Measurements from ENCODE around the gene ZBTB25.

ZBTB25 gene

DNA sequence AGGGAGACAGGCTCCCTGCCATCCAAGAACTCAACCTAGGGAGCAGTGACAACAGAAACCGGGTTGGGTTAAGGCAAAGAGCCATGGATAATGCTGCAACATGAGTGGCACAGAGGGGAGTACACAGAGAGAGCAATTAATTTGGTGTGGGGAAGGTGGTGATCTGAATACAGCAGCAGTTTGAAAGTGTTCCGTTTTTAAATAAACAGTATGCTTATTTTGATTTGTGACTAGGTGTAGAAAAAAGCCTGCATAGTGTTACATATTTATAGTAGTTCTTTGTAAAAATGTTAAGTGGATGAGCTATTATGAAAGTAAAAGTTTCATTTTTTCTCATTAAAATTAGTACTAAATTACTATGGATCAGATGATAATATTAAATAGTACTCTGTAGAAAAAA is 29.6 kb downstream of the ZBTB25 start:
- Histone ChIP-seq H3K4me2 (ENCODE audit: low read depth, low read length, poor library complexity, severe bottlenecking) (no peak overlapping the region), H3K4me3 (ENCODE audit: low read length, poor library complexity, severe bottlenecking) (no peak overlapping the region), H3K4me1 (ENCODE audit: insufficient read depth, low read length, poor library complexity, severe bottlenecking) (no peaks in the 10 kb centered on the region), H4K20me1 (ENCODE audit: insufficient read depth, low read length, poor library complexity, severe bottlenecking) (no peaks in the 10 kb centered on the region), H3K9me2 (replicated peaks; ENCODE audit: low read depth, low read length) (no peaks in the 10 kb centered on the region), H2AFZ (ENCODE audit: low read length) (no peak overlapping the region), H3K27me3 (ENCODE audit: insufficient read depth, low read length, poor library complexity, severe bottlenecking) (no peaks in the 10 kb centered on the region), H3K9me3 (ENCODE audit: insufficient read depth, low read depth, low read length) (no peaks in the 10 kb centered on the region), H3K36me3 (ENCODE audit: insufficient read depth, low read length) (no peaks in the 10 kb centered on the region), H3F3A (ENCODE audit: low read depth) (peaks cover 3% of the 10 kb centered on the region; the same call in 1 of the 2 replicates), H3K79me2 (ENCODE audit: insufficient read depth, low read length) (no peaks in the 10 kb centered on the region), H3K9ac (ENCODE audit: low read depth, low read length, poor library complexity, severe bottlenecking) (no peak overlapping the region)
- TF ChIP-seq CTCF (conservative IDR thresholded peaks at IDR 0.05; ENCODE audit: low read length) = no peak
- TF ChIP-seq EZH2phosphoT487 (IDR thresholded peaks at IDR 0.05; ENCODE audit: borderline replicate concordance) = no peak

- Histone ChIP-seq H3K36me3 (ENCODE audit: insufficient read depth, low read length) (no peaks in the 10 kb centered on the region), H3K4me1 (ENCODE audit: insufficient read depth, low read length, poor library complexity, severe bottlenecking) (peaks cover 38% of the 10 kb centered on the region), H3F3A (ENCODE audit: low read depth) (peaks cover 6% of the 10 kb centered on the region; the same call in 1 of the 2 replicates), H3K27me3 (ENCODE audit: insufficient read depth, low read length, poor library complexity, severe bottlenecking) (no peaks in the 10 kb centered on the region), H3K9me2 (replicated peaks; ENCODE audit: low read depth, low read length) (no peaks in the 10 kb centered on the region), H2AFZ (ENCODE audit: low read length) (no peak overlapping the region), H3K79me2 (ENCODE audit: insufficient read depth, low read length) (peaks cover 20% of the 10 kb centered on the region; the same call in 1 of the 2 replicates), H3K9ac (ENCODE audit: low read depth, low read length, poor library complexity, severe bottlenecking) (peak overlapping the region; percentile 12), H4K20me1 (ENCODE audit: insufficient read depth, low read length, poor library complexity, severe bottlenecking) (peaks cover 14% of the 10 kb centered on the region), H3K9me3 (ENCODE audit: insufficient read depth, low read depth, low read length) (no peaks in the 10 kb centered on the region), H3K4me3 (ENCODE audit: low read length, poor library complexity, severe bottlenecking) (no peak overlapping the region), H3K4me2 (ENCODE audit: low read depth, low read length, poor library complexity, severe bottlenecking) (peak overlapping the region; percentile 96)
- TF ChIP-seq CTCF (conservative IDR thresholded peaks at IDR 0.05; ENCODE audit: low read length) (no peak), EZH2phosphoT487 (IDR thresholded peaks at IDR 0.05; ENCODE audit: borderline replicate concordance) (no peak)
Measured at GRCh38 chr14:64468451-64468850, 35.2 kb downstream of the ZBTB25 start.

GRCh38 chr14:64467566-64467965 is 36.1 kb downstream of the ZBTB25 start:
- Histone ChIP-seq H4K20me1 (ENCODE audit: insufficient read depth, low read length, poor library complexity, severe bottlenecking) (peaks cover 14% of the 10 kb centered on the region), H3K27me3 (ENCODE audit: insufficient read depth, low read length, poor library complexity, severe bottlenecking) (no peaks in the 10 kb centered on the region), H3K9ac (ENCODE audit: low read depth, low read length, poor library complexity, severe bottlenecking) (peak overlapping the region; percentile 12), H3K79me2 (ENCODE audit: insufficient read depth, low read length) (peaks cover 20% of the 10 kb centered on the region; the same call in 1 of the 2 replicates), H3K4me3 (ENCODE audit: low read length, poor library complexity, severe bottlenecking) (peak overlapping the region; percentile 86), H3K4me2 (ENCODE audit: low read depth, low read length, poor library complexity, severe bottlenecking) (peak overlapping the region; percentile 96), H2AFZ (ENCODE audit: low read length) (no peak overlapping the region), H3F3A (ENCODE audit: low read depth) (peaks cover 6% of the 10 kb centered on the region; the same call in 1 of the 2 replicates), H3K4me1 (ENCODE audit: insufficient read depth, low read length, poor library complexity, severe bottlenecking) (peaks cover 38% of the 10 kb centered on the region), H3K36me3 (ENCODE audit: insufficient read depth, low read length) (no peaks in the 10 kb centered on the region), H3K9me2 (replicated peaks; ENCODE audit: low read depth, low read length) (no peaks in the 10 kb centered on the region), H3K9me3 (ENCODE audit: insufficient read depth, low read depth, low read length) (no peaks in the 10 kb centered on the region)
- TF ChIP-seq CTCF (conservative IDR thresholded peaks at IDR 0.05; ENCODE audit: low read length) = no peak
- TF ChIP-seq EZH2phosphoT487 (IDR thresholded peaks at IDR 0.05; ENCODE audit: borderline replicate concordance) = no peak
